GM18498 (cell line): ENCODE results near the gene CCSER2.
"Not testable (repeated sequence)": the region's sequence is repeated elsewhere in the genome, so short reads cannot be mapped to it uniquely, and the experiment has no call there.

Experiments
- ATAC-seq: cut with Tn5 transposase; IDR thresholded peaks from one replicate; pipeline ENCODE4 v1.9.1; 2021; ENCODE audit warnings: mild to moderate bottlenecking, moderate library complexity; ENCODE audit not compliant: unreplicated experiment

CCSER2 gene

GRCh38 chr10:84328418-84329195 lies at the start of gene CCSER2:
Gene CCSER2, plus strand, starts transcription at chr10:84328589. Its CDS starts 42,464 bp downstream, at chr10:84371053.
- peak; percentile 68 for ATAC-seq

- not testable (repeated sequence) for ATAC-seq
These were observed 48.4 kb upstream of the CCSER2 start for GRCh38 chr10:84279876-84280475.

GRCh38 chr10:84286695-84287094 lies 41.7 kb upstream of the CCSER2 start:
- no peak for ATAC-seq

- ATAC-seq = no peak
These were observed 40.2 kb upstream of the CCSER2 start for GRCh38 chr10:84288151-84288550.

- ATAC-seq = no peak
These were observed 38.7 kb upstream of the CCSER2 start for GRCh38 chr10:84289521-84290200.

GRCh38 chr10:84290235-84290634 lies 38.2 kb upstream of the CCSER2 start:
- no peak for ATAC-seq

GRCh38 chr10:84291384-84291783 lies 37.0 kb upstream of the CCSER2 start:
- no peak for ATAC-seq

DNA sequence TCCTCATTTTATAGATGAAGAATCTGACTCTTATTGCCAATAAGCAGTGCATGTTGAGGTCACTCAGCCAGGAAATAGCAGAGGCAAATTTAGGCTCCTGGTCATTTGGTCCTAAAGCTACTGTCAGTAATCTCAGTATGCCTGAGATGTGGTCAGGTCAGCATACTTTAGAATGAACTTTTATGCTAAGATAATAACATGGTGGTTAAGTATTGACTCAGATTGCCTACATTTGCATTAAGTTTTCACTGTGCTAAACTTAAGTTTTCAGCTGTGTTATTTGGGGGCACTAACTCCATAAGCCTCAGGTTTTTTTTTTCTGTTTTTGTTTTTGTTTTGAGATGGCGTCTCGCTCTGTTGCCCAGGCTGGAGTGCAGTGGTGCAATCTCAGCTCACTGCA lies 35.9 kb upstream of the CCSER2 start:
- ATAC-seq = peak; percentile 39

DNA sequence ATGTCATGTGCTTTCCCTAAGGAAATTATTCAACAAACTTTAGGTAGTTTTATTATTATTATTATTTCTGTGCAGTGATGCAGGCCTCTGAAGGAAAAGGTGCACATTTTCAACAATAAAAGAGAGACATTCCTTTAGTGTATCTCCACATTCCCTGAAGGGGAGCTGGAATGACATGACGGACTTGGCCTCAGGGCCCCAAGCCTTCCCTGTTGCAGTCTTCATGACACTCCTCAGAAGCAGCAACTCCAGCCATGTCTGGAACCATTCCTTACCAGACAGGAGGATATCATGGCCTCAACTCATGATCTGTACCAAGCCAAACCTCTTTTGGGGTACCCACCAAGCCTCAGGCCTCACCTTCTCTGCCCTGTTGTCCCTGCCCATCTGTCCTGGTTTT lies 35.2 kb upstream of the CCSER2 start:
- no peak for ATAC-seq

- ATAC-seq = no peak
These were observed 34.8 kb upstream of the CCSER2 start for GRCh38 chr10:84293574-84294016.

DNA sequence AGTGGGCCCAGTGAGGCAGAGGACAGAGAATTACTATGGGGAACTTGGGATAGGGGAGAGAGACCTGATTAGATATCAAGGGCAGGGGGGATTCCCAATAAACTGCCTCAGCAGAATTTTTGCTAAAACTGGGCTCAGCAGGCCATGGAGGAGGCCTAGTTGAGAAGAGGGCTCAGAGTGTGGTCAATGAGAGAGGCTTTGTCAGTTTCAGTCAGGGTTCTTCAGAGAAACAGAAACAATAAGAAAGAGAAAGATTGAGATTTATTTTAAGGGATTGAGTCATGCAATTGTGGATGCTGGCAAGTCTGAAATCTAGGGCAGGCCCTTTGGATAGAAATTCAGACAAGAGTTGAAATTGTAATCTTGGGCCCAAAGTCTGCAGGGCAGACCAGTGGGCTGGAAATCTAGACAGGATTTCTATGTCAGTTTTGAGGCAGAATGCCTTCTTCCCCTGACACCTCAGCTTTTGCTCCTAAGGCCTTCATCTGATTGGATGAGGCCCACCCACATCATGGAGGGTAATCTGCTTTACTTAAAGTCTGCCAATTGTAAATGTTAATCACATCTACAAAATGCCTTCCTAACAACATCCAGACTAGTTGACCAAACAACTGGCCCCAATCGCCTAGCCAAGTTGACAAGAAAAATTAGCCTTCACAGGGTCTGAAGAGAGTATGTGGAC lies 33.5 kb upstream of the CCSER2 start:
- peak; percentile 81 for ATAC-seq

- ATAC-seq = no peak
These were observed 32.1 kb upstream of the CCSER2 start for GRCh38 chr10:84296091-84296981.

- ATAC-seq = no peak
These were observed 30.3 kb upstream of the CCSER2 start for GRCh38 chr10:84298057-84298456.

DNA sequence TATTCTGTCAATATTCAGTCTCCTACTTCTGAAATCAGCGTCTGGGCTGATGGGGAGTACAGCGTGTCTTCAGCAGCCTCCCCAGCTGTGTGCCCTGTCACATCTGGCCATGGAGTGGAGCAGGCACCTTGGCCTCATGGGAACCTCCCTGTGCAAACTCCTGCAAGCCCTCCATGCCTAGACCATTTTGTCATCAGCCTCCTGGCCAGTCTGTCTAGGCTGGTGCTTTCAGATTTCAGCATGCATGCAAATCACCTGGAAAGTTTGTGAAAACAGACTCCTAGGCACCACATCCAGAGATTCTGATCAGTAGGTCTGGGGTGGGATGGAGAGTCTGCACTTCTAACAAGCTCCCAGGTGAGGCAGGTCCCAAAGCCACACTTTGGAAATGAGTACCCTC lies 26.2 kb upstream of the CCSER2 start:
- no peak for ATAC-seq

GRCh38 chr10:84306751-84307384 lies 21.5 kb upstream of the CCSER2 start:
- ATAC-seq = no peak

GRCh38 chr10:84308021-84308420 lies 20.4 kb upstream of the CCSER2 start:
- ATAC-seq = no peak

- peak; percentile 61 for ATAC-seq
These were observed 19.7 kb upstream of the CCSER2 start for GRCh38 chr10:84308481-84309304.

DNA sequence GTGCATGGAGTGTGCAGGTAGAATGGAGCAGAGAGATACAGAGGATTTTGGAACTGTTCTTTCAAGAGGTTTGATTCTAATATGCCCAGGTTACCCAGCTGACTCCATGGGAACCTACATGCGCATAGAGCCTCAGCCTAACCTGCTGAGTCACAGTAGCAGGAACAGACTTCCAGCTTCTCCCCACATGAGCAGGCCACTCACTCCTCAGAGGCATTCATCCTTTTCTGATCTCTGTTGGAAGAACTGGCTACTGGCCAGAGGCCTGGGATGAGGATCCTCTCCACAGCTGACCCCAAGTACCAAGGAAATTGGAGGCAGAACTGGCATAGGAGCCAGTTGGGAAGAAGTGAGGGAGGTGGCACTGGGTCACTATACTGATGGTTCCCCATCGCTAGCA lies 17.9 kb upstream of the CCSER2 start:
- ATAC-seq = no peak

DNA sequence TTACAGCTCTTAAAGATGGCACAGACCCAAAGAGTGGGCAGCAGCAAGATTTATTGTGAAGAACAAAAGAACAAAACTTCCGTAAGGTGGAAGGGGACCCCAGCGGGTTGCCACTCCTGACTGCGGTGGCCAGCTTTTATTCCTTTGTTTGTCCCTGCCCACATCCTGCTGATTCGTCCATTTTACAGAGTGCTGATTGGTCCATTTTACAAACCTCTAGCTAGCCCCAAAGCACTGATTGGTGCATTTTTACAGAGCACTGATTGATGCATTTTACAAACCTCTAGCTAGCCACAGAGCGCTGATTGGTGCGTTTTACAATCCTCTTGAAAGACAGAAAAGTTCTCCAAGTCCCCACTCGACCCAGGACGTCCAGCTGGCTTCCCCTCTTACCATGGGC lies 16.8 kb upstream of the CCSER2 start:
- ATAC-seq = no peak
